Gastrocnemius medialis (tissue), 4 donors: ENCODE data around the gene SLC44A1. TPM values are rescaled to one million over a fixed set of nuclear protein-coding genes. Genes with fewer than 3 reads are reported as not detected.
A peak's percentile ranks its signal among the peaks of the same experiment; 100 is the strongest.

Source experiments
- ATAC-seq, 2 donors: fragments of 150-250 bp; one replicate each; pipeline ENCODE4 v1.9.1; 2016
- DNase-seq, 2 donors: peaks; one replicate each; pipeline ENCODE4 v3.0.0-alpha.2; 2019
- H3K27ac ChIP-seq, 4 donors: fragments of 200-600 bp; sonication (generic); 1 replicate in 1 of 4; 2 replicates in 3 of 4; pipeline ENCODE4 v1.5.1; 2016 to 2018; ENCODE audit warnings: mild to moderate bottlenecking in 2 of 4, moderate library complexity in 1 of 4
- H3K27me3 ChIP-seq, 3 donors: fragments of 200-600 bp; sonication (generic) in 2 of 3; 1 replicate in 1 of 3; 2 replicates in 2 of 3; pipeline versions ENCODE4 v1.5.1 to v1.6.0; 2016 to 2019; ENCODE audit warnings: mild to moderate bottlenecking in 1 of 3, moderate library complexity in 1 of 3
- H3K36me3 ChIP-seq, 2 donors: fragments of 200-600 bp; sonication (generic) in 1 of 2; one replicate each; pipeline ENCODE4 v1.5.1; 2017 to 2018
- H3K4me1 ChIP-seq, 2 donors: fragments of 200-600 bp; sonication (generic) in 1 of 2; one replicate each; pipeline ENCODE4 v1.5.1; 2016 to 2017; ENCODE audit warnings: mild to moderate bottlenecking in 2 of 2
- H3K4me3 ChIP-seq, 4 donors: fragments of 200-600 bp; sonication (generic) in 3 of 4; 1 replicate in 1 of 4; 2 replicates in 3 of 4; pipeline ENCODE4 v1.5.1; 2016 to 2019; ENCODE audit warnings: mild to moderate bottlenecking in 2 of 4
- H3K9me3 ChIP-seq, 3 donors: fragments of 200-600 bp; sonication (generic) in 2 of 3; 1 replicate in 1 of 3; 2 replicates in 2 of 3; pipeline ENCODE4 v1.5.1; 2016 to 2019
- POLR2A ChIP-seq, 2 donors: fragments of 450-650 bp; IDR thresholded peaks; one replicate each; pipeline ENCODE4 v1.6.1; 2017; ENCODE audit warnings: antibody characterized with exemption in 2 of 2, mild to moderate bottlenecking in 2 of 2, moderate library complexity in 2 of 2
- in situ Hi-C, 4 donors: fragments of 200-750 bp; cut with MboI; loops; one replicate each; pipeline versions ENCODE4 v1.15.0 to v1.8.0; 2017; ENCODE audit warnings: low sequenced_read_pairs in 4 of 4
- intact Hi-C: fragments of 100-400 bp; cut with DNase I; formaldehyde crosslinking; loops from one replicate; pipeline ENCODE4 v1.15.1; 2023; ENCODE audit warnings: low total_unique reads
- total RNA-seq, 4 donors: library from RNA; depleted of rRNA; stranded (reverse); fragments of >200 nt; gene quantifications; one replicate each; pipeline versions ENCODE4 v1.1.0 to v1.2.3, GENCODE V29; 2016
- TF ChIP-seq, protein P1 (sequence below), 5 experiments: fragments of 450-650 bp in 3 of 5; fragments of 200-600 bp in 2 of 5; sonication (generic) in 2 of 5; IDR thresholded peaks in 4 of 5; conservative IDR thresholded peaks in 1 of 5; 1 replicate in 4 of 5; 2 replicates in 1 of 5; pipeline ENCODE4 v1.5.1; 2016 to 2019; ENCODE audit warnings: antibody characterized with exemption in 5 of 5, mild to moderate bottlenecking in 3 of 5, moderate library complexity in 3 of 5

Gene SLC44A1
- total RNA-seq, 4 donors from 2014 or later: 5.4 to 15.9 (median 11.3) TPM

DNA sequence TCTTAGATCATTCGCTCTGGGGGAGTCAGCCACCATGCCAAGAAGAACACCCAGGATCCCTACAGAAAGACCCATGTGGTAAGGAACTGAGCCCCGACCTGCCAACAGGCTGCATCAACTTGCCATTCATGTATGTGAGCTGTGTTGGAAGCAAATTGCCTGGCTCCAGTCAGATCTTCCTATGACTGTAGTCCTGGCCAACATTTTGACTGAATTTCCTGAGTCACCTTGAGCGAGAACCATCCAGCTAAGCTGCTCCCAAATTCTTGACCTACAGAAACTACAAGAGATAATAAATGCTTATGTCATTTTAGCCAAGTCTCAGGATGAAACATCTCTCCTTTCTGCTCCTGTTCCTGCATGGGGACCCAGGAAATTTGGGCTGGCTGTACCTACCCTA, 40.0 kb upstream of the SLC44A1 start:
- H3K9me3 ChIP-seq: no peaks in the 10 kb centered on the region
- in situ Hi-C loops (no loop called here), intact Hi-C loops (no loop called here)
- H3K36me3 ChIP-seq: no peaks in the 10 kb centered on the region
- H3K27me3 ChIP-seq: no peaks in the 10 kb centered on the region
- no peak for DNase-seq
- no peak for ATAC-seq
- H3K4me1 ChIP-seq: peaks cover 16 to 29% of the 10 kb centered on the region in 2 donors
- no peak overlapping the region for H3K27ac ChIP-seq
- no peak for TF ChIP-seq POLR2A (IDR thresholded peaks at IDR 0.05)
- TF ChIP-seq, protein P1, sequence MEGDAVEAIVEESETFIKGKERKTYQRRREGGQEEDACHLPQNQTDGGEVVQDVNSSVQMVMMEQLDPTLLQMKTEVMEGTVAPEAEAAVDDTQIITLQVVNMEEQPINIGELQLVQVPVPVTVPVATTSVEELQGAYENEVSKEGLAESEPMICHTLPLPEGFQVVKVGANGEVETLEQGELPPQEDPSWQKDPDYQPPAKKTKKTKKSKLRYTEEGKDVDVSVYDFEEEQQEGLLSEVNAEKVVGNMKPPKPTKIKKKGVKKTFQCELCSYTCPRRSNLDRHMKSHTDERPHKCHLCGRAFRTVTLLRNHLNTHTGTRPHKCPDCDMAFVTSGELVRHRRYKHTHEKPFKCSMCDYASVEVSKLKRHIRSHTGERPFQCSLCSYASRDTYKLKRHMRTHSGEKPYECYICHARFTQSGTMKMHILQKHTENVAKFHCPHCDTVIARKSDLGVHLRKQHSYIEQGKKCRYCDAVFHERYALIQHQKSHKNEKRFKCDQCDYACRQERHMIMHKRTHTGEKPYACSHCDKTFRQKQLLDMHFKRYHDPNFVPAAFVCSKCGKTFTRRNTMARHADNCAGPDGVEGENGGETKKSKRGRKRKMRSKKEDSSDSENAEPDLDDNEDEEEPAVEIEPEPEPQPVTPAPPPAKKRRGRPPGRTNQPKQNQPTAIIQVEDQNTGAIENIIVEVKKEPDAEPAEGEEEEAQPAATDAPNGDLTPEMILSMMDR (IDR thresholded peaks at IDR 0.05 in 4 of 5, conservative IDR thresholded peaks at IDR 0.05 in 1 of 5): no peak
- H3K4me3 ChIP-seq: no peak overlapping the region

DNA sequence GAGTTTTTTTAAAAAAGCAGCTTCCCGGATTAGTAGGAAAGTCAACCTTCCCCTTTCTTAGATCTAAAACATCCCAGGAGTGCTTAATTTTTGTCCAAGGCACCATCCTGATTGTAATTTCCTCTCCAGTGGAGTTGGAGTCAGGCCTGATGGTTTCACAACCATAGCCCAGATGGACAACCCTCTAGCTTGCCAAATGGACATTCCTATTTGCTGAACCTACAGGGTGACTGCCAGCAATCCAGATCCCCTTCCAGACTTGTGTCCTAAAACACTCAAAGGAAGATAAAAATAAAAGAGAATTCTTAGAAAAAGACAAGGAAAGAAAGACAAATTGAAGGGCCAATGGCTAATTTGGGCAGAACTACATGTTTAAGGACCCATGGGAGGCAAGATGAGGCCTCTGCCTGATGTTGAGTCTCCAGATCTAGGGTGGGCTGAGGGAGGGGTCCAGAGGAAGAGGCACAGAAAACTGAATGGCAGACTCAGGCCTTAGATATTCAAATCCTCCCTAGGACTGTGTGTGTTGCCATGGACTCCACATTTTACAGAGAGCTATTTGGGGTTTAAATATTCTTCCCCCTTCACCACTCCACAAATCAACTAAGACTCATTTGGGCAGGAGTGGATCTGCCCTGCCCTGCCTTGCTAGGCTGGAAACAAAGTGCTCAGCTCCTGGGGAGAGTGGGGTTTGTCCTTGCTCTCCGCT, 38.5 kb upstream of the SLC44A1 start:
- Histone ChIP-seq H3K4me1 (peaks cover 16 to 29% of the 10 kb centered on the region in 2 donors), H3K36me3 (no peaks in the 10 kb centered on the region), H3K27me3 (no peaks in the 10 kb centered on the region), H3K4me3 (no peak overlapping the region), H3K27ac (peak overlapping the region; percentile 41 to 73 (median 70)), H3K9me3 (no peaks in the 10 kb centered on the region)
- in situ Hi-C loops: no loop called here
- no peak for TF ChIP-seq POLR2A (IDR thresholded peaks at IDR 0.05)
- TF ChIP-seq, protein P1 (IDR thresholded peaks at IDR 0.05 in 4 of 5, conservative IDR thresholded peaks at IDR 0.05 in 1 of 5): no peak
- ATAC-seq (peak; percentile 99), DNase-seq (peak; percentile 77 to 78)
- intact Hi-C loops: loop anchor here (5.0 kb wide), 1 partner anchor 36 kb away; the partner anchor contains the start of gene SLC44A1

GRCh38 chr9:105206496-105206820, 38.0 kb upstream of the SLC44A1 start:
- no peaks in the 10 kb centered on the region for H3K36me3 ChIP-seq
- TF ChIP-seq POLR2A (IDR thresholded peaks at IDR 0.05): no peak
- TF ChIP-seq, protein P1 (IDR thresholded peaks at IDR 0.05 in 4 of 5, conservative IDR thresholded peaks at IDR 0.05 in 1 of 5): no peak
- no peak overlapping the region for H3K4me3 ChIP-seq
- H3K27ac ChIP-seq: peak overlapping the region; percentile 41 to 73 (median 70)
- in situ Hi-C loops (no loop called here), intact Hi-C loops (loop anchor here (5.0 kb wide), 1 partner anchor 36 kb away; the partner anchor contains the start of gene SLC44A1)
- DNase-seq: no peak
- H3K9me3 ChIP-seq: no peaks in the 10 kb centered on the region
- peaks cover 16 to 29% of the 10 kb centered on the region in 2 donors for H3K4me1 ChIP-seq
- no peak for ATAC-seq
- H3K27me3 ChIP-seq: no peaks in the 10 kb centered on the region

- ATAC-seq (peak; percentile 29 to 59), DNase-seq (peak in 1 of 2 donors; percentile 24)
- Histone ChIP-seq H3K4me3 (no peak overlapping the region), H3K36me3 (no peaks in the 10 kb centered on the region), H3K27me3 (no peaks in the 10 kb centered on the region), H3K27ac (peak overlapping the region; percentile 41 to 73 (median 70)), H3K4me1 (peaks cover 16 to 29% of the 10 kb centered on the region in 2 donors), H3K9me3 (no peaks in the 10 kb centered on the region)
- TF ChIP-seq, protein P1 (IDR thresholded peaks at IDR 0.05 in 4 of 5, conservative IDR thresholded peaks at IDR 0.05 in 1 of 5): no peak
- no peak for TF ChIP-seq POLR2A (IDR thresholded peaks at IDR 0.05)
- in situ Hi-C loops (no loop called here), intact Hi-C loops (loop anchor here (5.0 kb wide), 1 partner anchor 35 kb away; the partner anchor contains the start of gene SLC44A1)
Measured at GRCh38 chr9:105206821-105207699, 37.4 kb upstream of the SLC44A1 start.
